Epithelial cell of esophagus (primary cell): ENCODE results near the gene FBXO21.

Experiments
- DNase-seq: peaks from one replicate; pipeline ENCODE4 v3.0.0; 2010; ENCODE audit warnings: low read depth
- H3K4me3 ChIP-seq: 2 replicates; pipeline ENCODE4 v1.5.1; 2011; ENCODE audit warnings: mild to moderate bottlenecking, low read length, control low read depth
- CTCF ChIP-seq: IDR thresholded peaks from 2 replicates; pipeline ENCODE4 v1.5.1; 2011; ENCODE audit warnings: low read depth, mild to moderate bottlenecking, low read length, control low read depth, inconsistent platforms; ENCODE audit not compliant: insufficient read depth; ENCODE audit errors: missing control alignments

FBXO21 gene

GRCh38 chr12:117213295-117213808 lies 23.1 kb upstream of the FBXO21 start:
- TF ChIP-seq CTCF, result no peak
- H3K4me3 ChIP-seq, result no peak overlapping the region
- no peak for DNase-seq

GRCh38 chr12:117212563-117213190 lies 22.4 kb upstream of the FBXO21 start:
- peak; percentile 76 for DNase-seq
- H3K4me3 ChIP-seq, result no peak overlapping the region
- peak; percentile 95 for TF ChIP-seq CTCF

- TF ChIP-seq CTCF, result no peak
- no peak overlapping the region for H3K4me3 ChIP-seq
- DNase-seq, result no peak
Measured at GRCh38 chr12:117210266-117210918, 20.1 kb upstream of the FBXO21 start.

- TF ChIP-seq CTCF, result no peak
- no peak for DNase-seq
- no peak overlapping the region for H3K4me3 ChIP-seq
Measured at GRCh38 chr12:117209626-117210025, 19.4 kb upstream of the FBXO21 start.

GRCh38 chr12:117208811-117209455 lies 18.7 kb upstream of the FBXO21 start:
- no peak overlapping the region for H3K4me3 ChIP-seq
- DNase-seq, result no peak
- no peak for TF ChIP-seq CTCF

- DNase-seq, result no peak
- no peak overlapping the region for H3K4me3 ChIP-seq
- TF ChIP-seq CTCF, result no peak
Measured at GRCh38 chr12:117208206-117208605, 17.9 kb upstream of the FBXO21 start.
